Caco-2 (cell line): ENCODE measurements around the gene ATF6. TPM values are rescaled to one million over a fixed set of nuclear protein-coding genes. Genes with fewer than 3 reads are reported as not detected.

Source experiments
- BruUV-seq: library from RNA; stranded (reverse); fragments of 400-500 nt; replicated peaks from 2 replicates; lab custom pipeline; 2021; lab: Mats Ljungman, UMichigan
- CTCF ChIA-PET: fragments of 300-600 bp; sonication (Branson Sonifier 250); formaldehyde crosslinking; loops from one replicate; lab custom pipeline; 2022; ENCODE audit warnings: antibody characterized with exemption; lab: Charles Lee
- POLR2A ChIA-PET: fragments of 300-600 bp; sonication (Branson Sonifier 250); formaldehyde crosslinking; loops from one replicate; lab custom pipeline; 2022; ENCODE audit warnings: antibody characterized with exemption; lab: Charles Lee
- DNase-seq, 2 experiments: peaks; one replicate each; pipeline versions ENCODE4 v3.0.0 to v3.0.0-alpha.2; 2020 to 2022
- H3K27me3 ChIP-seq: replicated peaks from 2 replicates; pipeline ENCODE4 v1.6.0; 2011; ENCODE audit warnings: low read length; ENCODE audit not compliant: control insufficient read depth, insufficient read depth
- H3K36me3 ChIP-seq: 2 replicates; pipeline ENCODE4 v1.5.1; 2011; ENCODE audit warnings: low read length; ENCODE audit not compliant: control insufficient read depth, insufficient read depth
- H3K4me1 ChIP-seq: fragments of 250-450 bp; sonication (Bioruptor Pico); 2 replicates; pipeline ENCODE4 v1.5.1; 2020; ENCODE audit warnings: mild to moderate bottlenecking
- H3K4me3 ChIP-seq: 2 replicates; pipeline ENCODE4 v1.5.1; 2011; ENCODE audit warnings: low read depth, mild to moderate bottlenecking, control low read depth, low read length
- H3K9me3 ChIP-seq: fragments of 250-450 bp; sonication (Bioruptor Pico); 2 replicates; pipeline ENCODE4 v1.5.1; 2020; ENCODE audit warnings: mild to moderate bottlenecking, moderate library complexity
- H3K27ac Mint-ChIP-seq: one replicate; pipeline ENCODE4 v1.8.0; 2022; ENCODE audit warnings: mixed read lengths; ENCODE audit not compliant: unreplicated experiment
- H3K27me3 Mint-ChIP-seq: one replicate; pipeline ENCODE4 v1.8.0; 2022; ENCODE audit warnings: mixed read lengths; ENCODE audit not compliant: insufficient read depth, unreplicated experiment
- H3K36me3 Mint-ChIP-seq: one replicate; pipeline ENCODE4 v1.8.0; 2022; ENCODE audit warnings: mild to moderate bottlenecking, mixed read lengths; ENCODE audit not compliant: insufficient read depth, unreplicated experiment
- H3K4me1 Mint-ChIP-seq: one replicate; pipeline ENCODE4 v1.8.0; 2022; ENCODE audit warnings: low read depth, mixed read lengths; ENCODE audit not compliant: unreplicated experiment
- H3K4me3 Mint-ChIP-seq: one replicate; pipeline ENCODE4 v1.8.0; 2022; ENCODE audit warnings: mild to moderate bottlenecking, moderate library complexity, mixed read lengths; ENCODE audit not compliant: unreplicated experiment
- H3K9me3 Mint-ChIP-seq: one replicate; pipeline ENCODE4 v1.8.0; 2022; ENCODE audit warnings: mixed read lengths; ENCODE audit not compliant: unreplicated experiment
- intact Hi-C: fragments of 100-400 bp; cut with micrococcal nuclease; formaldehyde crosslinking; loops from one replicate; pipeline ENCODE4 v1.10.0; 2022; ENCODE audit not compliant: unreplicated experiment
- total RNA-seq: library from RNA; stranded (reverse); gene quantifications from 2 replicates; pipeline ENCODE4 v1.2.3, GENCODE V29; 2022
- TF ChIP-seq, protein P1 (sequence below), 2 experiments: fragments of 200-600 bp in 1 of 2; IDR thresholded peaks; 1 replicate in 1 of 2; 2 replicates in 1 of 2; pipeline versions ENCODE4 v1.5.1 to v1.8.0; 2011 to 2022; ENCODE audit warnings: antibody characterized with exemption in 1 of 2, control low read depth in 1 of 2, inconsistent platforms in 1 of 2, low read depth in 1 of 2, low read length in 1 of 2, mild to moderate bottlenecking in 1 of 2, moderate library complexity in 1 of 2; ENCODE audit not compliant: insufficient read depth in 1 of 2, severe bottlenecking in 1 of 2, unreplicated experiment in 1 of 2

Gene ATF6
- total RNA-seq, 1 experiment from 2014 or later, result 16.4 TPM

DNA sequence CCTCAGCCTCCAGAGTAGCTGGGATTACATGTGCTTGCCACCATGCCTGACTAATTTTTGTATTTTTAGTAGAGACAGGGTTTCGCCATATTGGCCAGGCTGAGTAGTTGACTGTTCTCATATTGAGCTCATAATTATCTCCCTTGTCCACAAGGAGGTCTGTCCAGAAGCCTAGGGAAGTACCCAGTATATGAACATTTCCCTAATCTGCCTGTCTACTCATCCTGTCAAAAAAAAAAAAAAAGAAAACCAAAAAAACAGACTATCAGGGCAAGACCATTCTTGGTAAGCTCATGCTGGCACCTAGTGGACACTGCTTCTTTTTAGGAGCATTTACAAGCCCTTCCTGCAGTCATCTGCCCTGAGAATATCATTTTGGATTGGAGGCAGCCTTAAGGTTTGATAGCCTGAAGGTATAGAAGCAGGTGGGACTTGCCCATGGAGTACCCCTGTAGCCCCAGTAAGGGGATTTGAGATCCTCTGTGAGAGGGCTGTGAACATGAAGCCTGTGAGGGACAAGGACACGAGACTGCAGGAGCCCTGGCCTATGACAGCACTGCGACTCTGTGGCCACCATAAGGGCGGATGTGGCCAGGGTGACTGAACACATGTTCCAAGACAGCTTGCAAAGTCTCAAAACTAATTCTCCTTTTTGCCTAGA lies 27.4 kb upstream of the ATF6 start:
- BruUV-seq, result no TSS peak
- no peak overlapping the region for H3K4me3 ChIP-seq
- peaks cover 4% of the 10 kb centered on the region for H3K27me3 Mint-ChIP-seq
- H3K9me3 ChIP-seq, result no peaks in the 10 kb centered on the region
- ChIA-PET CTCF (interaction anchor here (0.5 to 1.2 kb wide), 10 partner anchors 11 to 353 kb away, joined by 3 to 5 read pairs (median 3); partner anchors contain the start of gene DUSP12), POLR2A (no interaction called here)
- no peaks in the 10 kb centered on the region for H3K36me3 ChIP-seq
- TF ChIP-seq, protein P1, sequence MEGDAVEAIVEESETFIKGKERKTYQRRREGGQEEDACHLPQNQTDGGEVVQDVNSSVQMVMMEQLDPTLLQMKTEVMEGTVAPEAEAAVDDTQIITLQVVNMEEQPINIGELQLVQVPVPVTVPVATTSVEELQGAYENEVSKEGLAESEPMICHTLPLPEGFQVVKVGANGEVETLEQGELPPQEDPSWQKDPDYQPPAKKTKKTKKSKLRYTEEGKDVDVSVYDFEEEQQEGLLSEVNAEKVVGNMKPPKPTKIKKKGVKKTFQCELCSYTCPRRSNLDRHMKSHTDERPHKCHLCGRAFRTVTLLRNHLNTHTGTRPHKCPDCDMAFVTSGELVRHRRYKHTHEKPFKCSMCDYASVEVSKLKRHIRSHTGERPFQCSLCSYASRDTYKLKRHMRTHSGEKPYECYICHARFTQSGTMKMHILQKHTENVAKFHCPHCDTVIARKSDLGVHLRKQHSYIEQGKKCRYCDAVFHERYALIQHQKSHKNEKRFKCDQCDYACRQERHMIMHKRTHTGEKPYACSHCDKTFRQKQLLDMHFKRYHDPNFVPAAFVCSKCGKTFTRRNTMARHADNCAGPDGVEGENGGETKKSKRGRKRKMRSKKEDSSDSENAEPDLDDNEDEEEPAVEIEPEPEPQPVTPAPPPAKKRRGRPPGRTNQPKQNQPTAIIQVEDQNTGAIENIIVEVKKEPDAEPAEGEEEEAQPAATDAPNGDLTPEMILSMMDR (IDR thresholded peaks at IDR 0.05; ENCODE audit: insufficient read depth in 1 of 2, low read depth in 1 of 2, low read length in 1 of 2, severe bottlenecking in 1 of 2, unreplicated experiment in 1 of 2), result peak; percentile 51 to 54
- intact Hi-C loops, result no loop called here
- H3K27ac Mint-ChIP-seq, result no peak overlapping the region
- peak; percentile 45 to 54 for DNase-seq
- H3K36me3 Mint-ChIP-seq, result no peaks in the 10 kb centered on the region
- H3K27me3 ChIP-seq, result no peaks in the 10 kb centered on the region
- H3K4me1 Mint-ChIP-seq, result no peaks in the 10 kb centered on the region
- no peak overlapping the region for H3K4me3 Mint-ChIP-seq
- no peaks in the 10 kb centered on the region for H3K4me1 ChIP-seq
- H3K9me3 Mint-ChIP-seq, result no peaks in the 10 kb centered on the region

DNA sequence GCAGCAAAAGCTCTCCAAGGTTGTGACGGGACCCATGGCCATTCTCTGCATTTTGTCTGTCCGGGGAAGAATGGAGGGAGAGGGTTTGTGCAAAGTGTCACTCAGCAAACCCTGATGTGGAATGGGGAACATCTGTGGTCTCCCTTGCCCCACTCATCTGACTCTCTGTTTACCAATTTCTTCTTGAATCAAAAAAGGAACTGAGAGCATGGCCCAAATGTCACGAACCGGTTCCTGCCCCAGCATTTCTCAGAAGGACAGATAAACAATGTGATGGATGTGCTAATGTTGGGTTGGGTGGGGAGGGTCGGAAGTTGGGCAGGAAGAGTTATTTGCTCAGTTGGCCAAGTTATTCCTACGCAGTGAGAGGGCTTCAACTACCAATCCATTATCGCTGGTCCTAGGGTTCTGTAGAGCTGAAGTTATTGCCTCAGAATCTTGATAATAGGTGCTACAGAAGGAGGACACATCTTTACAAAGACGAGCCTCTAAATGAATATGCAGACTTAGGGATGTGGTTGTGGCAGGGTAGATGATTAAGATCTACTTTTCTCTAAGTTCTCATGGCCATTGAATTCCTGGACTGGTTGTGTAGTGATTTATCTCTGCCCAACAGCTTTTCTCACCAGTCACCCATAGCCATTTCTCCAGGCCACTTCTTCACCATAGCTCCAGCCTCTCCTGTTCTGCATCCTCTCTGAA lies 26.1 kb upstream of the ATF6 start:
- no peaks in the 10 kb centered on the region for H3K36me3 Mint-ChIP-seq
- ChIA-PET CTCF (interaction anchor here (1.0 kb wide), 1 partner anchor 14 kb away, joined by 3 read pairs; no protein-coding TSS in a partner anchor), POLR2A (interaction anchor here (1.6 kb wide), 1 partner anchor 14 kb away, joined by 3 read pairs; no protein-coding TSS in a partner anchor)
- Histone ChIP-seq H3K36me3 (no peaks in the 10 kb centered on the region), H3K4me3 (no peak overlapping the region), H3K27me3 (no peaks in the 10 kb centered on the region), H3K4me1 (no peaks in the 10 kb centered on the region), H3K9me3 (no peaks in the 10 kb centered on the region)
- H3K27me3 Mint-ChIP-seq, result peaks cover 8% of the 10 kb centered on the region
- no peaks in the 10 kb centered on the region for H3K9me3 Mint-ChIP-seq
- H3K4me3 Mint-ChIP-seq, result no peak overlapping the region
- H3K27ac Mint-ChIP-seq, result no peak overlapping the region
- TF ChIP-seq, protein P1 (IDR thresholded peaks at IDR 0.05; ENCODE audit: insufficient read depth in 1 of 2, low read depth in 1 of 2, low read length in 1 of 2, severe bottlenecking in 1 of 2, unreplicated experiment in 1 of 2), result no peak
- no peak for DNase-seq
- no TSS peak for BruUV-seq
- intact Hi-C loops, result loop anchor here (5.0 kb wide), 1 partner anchor 173 kb away; no protein-coding TSS in a partner anchor
- H3K4me1 Mint-ChIP-seq, result no peaks in the 10 kb centered on the region

DNA sequence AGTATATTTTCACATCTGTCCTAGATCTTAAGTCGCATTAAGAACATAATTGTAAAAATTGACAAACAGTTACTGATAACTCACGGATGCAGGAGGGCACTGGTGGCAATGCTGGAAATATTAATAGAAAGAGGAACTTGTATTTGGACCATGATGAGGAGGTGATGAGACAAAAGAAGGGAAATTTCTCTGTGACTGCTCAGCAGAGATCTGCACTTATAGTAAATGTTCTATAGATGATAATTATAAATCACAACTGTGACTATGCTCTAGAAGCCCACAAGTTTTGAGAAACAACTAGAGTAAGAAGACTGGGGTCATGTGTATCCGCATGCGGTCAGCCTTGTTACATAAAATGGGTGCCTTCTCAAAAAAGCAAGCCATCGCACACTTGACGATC lies 25.2 kb upstream of the ATF6 start:
- Mint-ChIP-seq H3K27me3 (peaks cover 6% of the 10 kb centered on the region), H3K27ac (no peak overlapping the region), H3K9me3 (no peaks in the 10 kb centered on the region), H3K4me3 (no peak overlapping the region), H3K4me1 (no peaks in the 10 kb centered on the region), H3K36me3 (no peaks in the 10 kb centered on the region)
- no TSS peak for BruUV-seq
- Histone ChIP-seq H3K36me3 (no peaks in the 10 kb centered on the region), H3K9me3 (no peaks in the 10 kb centered on the region), H3K27me3 (no peaks in the 10 kb centered on the region), H3K4me3 (no peak overlapping the region), H3K4me1 (no peaks in the 10 kb centered on the region)
- CTCF ChIA-PET, result interaction anchor here (0.6 to 1.5 kb wide), 4 partner anchors 8 to 1546 kb away, joined by 3 to 7 read pairs (median 4); partner anchors contain the start of gene DUSP12
- no peak for DNase-seq
- intact Hi-C loops, result loop anchor here (1.0 to 5.0 kb wide), 3 partner anchors 94 to 257 kb away; no protein-coding TSS in a partner anchor
- TF ChIP-seq, protein P1 (IDR thresholded peaks at IDR 0.05; ENCODE audit: insufficient read depth in 1 of 2, low read depth in 1 of 2, low read length in 1 of 2, severe bottlenecking in 1 of 2, unreplicated experiment in 1 of 2), result no peak
- POLR2A ChIA-PET, result interaction anchor here (1.5 to 1.6 kb wide), 2 partner anchors 9 to 14 kb away, joined by 3 to 5 read pairs; partner anchors contain the start of gene DUSP12
